ENCODE measurements around the gene SH3GL1. TPM values are rescaled to one million over a fixed set of nuclear protein-coding genes. Genes with fewer than 3 reads are reported as not detected.

Gene SH3GL1
- 10 to 100 TPM; 53.3 to 58.3 TPM for total RNA-seq

GRCh38 chr19:4400135-4400936 is at the start of gene SH3GL1:
Gene SH3GL1, minus strand, starts transcription at chr19:4400547. Its CDS starts 179 bp downstream, at chr19:4400368.

GRCh38 chr19:4402171-4403004 is 2.0 kb upstream of the SH3GL1 start, which contains the start of gene CHAF1A:
Gene CHAF1A, plus strand, starts transcription at chr19:4402640. Its CDS starts 123 bp downstream, at chr19:4402763.

GRCh38 chr19:4343370-4344307 is 56.7 kb downstream of the SH3GL1 start, which contains the start of gene MPND:
Gene MPND, plus strand, starts transcription at chr19:4343562. Its CDS starts 32 bp downstream, at chr19:4343594.

DNA sequence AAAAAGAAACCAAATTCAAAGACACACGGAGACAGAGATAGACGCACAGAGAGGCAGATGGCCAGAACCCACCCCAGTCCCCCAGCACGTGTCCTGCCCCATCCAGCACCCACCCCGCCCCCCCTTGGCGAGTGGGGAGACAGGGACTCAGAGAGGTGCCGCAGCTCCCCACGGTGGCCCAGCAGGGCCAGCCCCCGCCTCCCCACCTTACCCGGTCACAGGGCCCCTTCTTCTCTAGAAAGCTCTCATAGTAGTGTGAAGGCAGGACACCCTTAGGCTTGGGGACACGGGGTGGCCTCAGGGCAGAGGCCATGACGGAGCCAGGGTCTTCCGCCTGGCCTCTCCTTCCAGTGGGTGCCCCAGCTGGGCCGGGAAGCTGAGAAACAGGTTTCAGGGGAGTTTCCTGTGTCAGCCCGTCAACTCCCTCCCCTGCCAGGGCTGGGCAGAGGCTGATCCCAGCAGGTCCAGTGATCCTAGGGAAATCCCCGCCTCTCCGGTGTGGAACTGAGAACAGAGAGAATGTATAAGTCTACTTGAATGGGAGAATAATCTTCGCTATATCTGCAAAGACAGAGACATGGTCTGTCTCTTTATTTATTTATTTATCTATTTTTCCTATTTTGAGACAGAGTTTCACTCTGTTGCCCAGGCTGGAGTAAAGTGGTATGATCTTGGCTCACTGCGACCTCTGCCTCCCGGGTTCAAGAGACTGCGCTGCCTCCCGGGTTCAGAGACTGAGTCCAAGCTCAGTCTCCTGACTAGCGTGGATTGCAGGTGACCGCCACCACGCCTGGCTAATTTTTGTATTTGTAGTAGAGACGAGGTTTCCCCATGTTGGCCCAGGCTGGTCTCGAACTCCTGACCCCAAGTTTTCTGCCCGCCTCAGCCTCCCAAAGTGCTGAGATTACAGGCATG is 61.6 kb downstream of the SH3GL1 start, which contains the start of gene STAP2:
Gene STAP2, minus strand, starts transcription at position 387 of the 915 bp plus-strand sequence. Its CDS starts 74 bp downstream, at position 313.

Small RNAs within 50 kb of the gene (small RNA-seq; reads per million reads assigned to genes)
- gene MIR4746, result 0 reads per million in 2 donors

Other genes with a start within 250 kb of the SH3GL1 start
- gene CREB3L3, start 246.9 kb downstream of the SH3GL1 start, total RNA-seq, result not detected
- gene SIRT6, start 218.0 kb downstream of the SH3GL1 start, total RNA-seq, result 10 to 100 TPM; 10.7 to 16.3 TPM
- under 1 TPM in 1 of 2 donors, not detected in 1; 0.34 TPM for gene ANKRD24, start 217.9 kb downstream of the SH3GL1 start, total RNA-seq
- not detected for gene EBI3, start 171.0 kb downstream of the SH3GL1 start, total RNA-seq
- gene YJU2, start 153.5 kb downstream of the SH3GL1 start, total RNA-seq, result 10 to 100 TPM; 18.9 to 28.3 TPM
- not detected for gene SHD, start 121.3 kb downstream of the SH3GL1 start, total RNA-seq
- not detected for gene TMIGD2, start 98.2 kb downstream of the SH3GL1 start, total RNA-seq
- 1 to 10 TPM in 1 of 2 donors, under 1 TPM in 1; 0.69 to 1.7 TPM for gene FSD1, start 95.9 kb downstream of the SH3GL1 start, total RNA-seq
- gene STAP2, start 61.7 kb downstream of the SH3GL1 start, total RNA-seq, result 10 to 100 TPM; 15.7 to 16.2 TPM
- 1 to 10 TPM; 3.4 to 8.3 TPM for gene MPND, start 57.0 kb downstream of the SH3GL1 start, total RNA-seq
- gene CHAF1A, start 2.1 kb upstream of the SH3GL1 start, total RNA-seq, result 10 to 100 TPM; 15.1 to 30.6 TPM
- 10 to 100 TPM; 46.3 to 49.6 TPM for gene UBXN6, start 57.2 kb upstream of the SH3GL1 start, total RNA-seq
- gene HDGFL2, start 71.8 kb upstream of the SH3GL1 start, total RNA-seq, result 10 to 100 TPM; 35.4 to 47.6 TPM
- gene PLIN4, start 117.9 kb upstream of the SH3GL1 start, total RNA-seq, result under 1 TPM; under 0.01 TPM
- gene PLIN5, start 134.7 kb upstream of the SH3GL1 start, total RNA-seq, result not detected
- gene LRG1, start 139.5 kb upstream of the SH3GL1 start, total RNA-seq, result not detected
- gene SEMA6B, start 159.1 kb upstream of the SH3GL1 start, total RNA-seq, result under 1 TPM; under 0.01 to 0.33 TPM
- gene TNFAIP8L1, start 239.0 kb upstream of the SH3GL1 start, total RNA-seq, result 1 to 10 TPM; 5.2 to 8.7 TPM